Osteoblast (primary cell): ENCODE results near the gene ZNF117. TPM values are rescaled to one million over a fixed set of nuclear protein-coding genes. Genes with fewer than 3 reads are reported as not detected.
"Not testable (repeated sequence)": the region's sequence is repeated elsewhere in the genome, so short reads cannot be mapped to it uniquely, and the experiment has no call there.

Source experiments
- DNase-seq: peaks from one replicate; pipeline ENCODE4 v3.0.0; 2011; ENCODE audit warnings: low spot score, mixed read lengths; ENCODE audit not compliant: insufficient read length; ENCODE audit errors: missing footprints
- H2AFZ ChIP-seq: 2 replicates; pipeline ENCODE4 v1.6.0; 2011; ENCODE audit warnings: mild to moderate bottlenecking, low read length
- H3K27ac ChIP-seq: 2 replicates; pipeline ENCODE4 v1.5.1; 2011; ENCODE audit warnings: mild to moderate bottlenecking, low read depth, low read length, moderate library complexity
- H3K27me3 ChIP-seq: 2 replicates; pipeline ENCODE4 v1.6.0; 2012; ENCODE audit warnings: mild to moderate bottlenecking, control low read depth, inconsistent platforms, low read length, moderate library complexity; ENCODE audit not compliant: insufficient read depth
- H3K36me3 ChIP-seq: 2 replicates; pipeline ENCODE4 v1.5.1; 2011; ENCODE audit warnings: mild to moderate bottlenecking, low read length, control low read depth, moderate library complexity; ENCODE audit not compliant: insufficient read depth
- H3K4me1 ChIP-seq: 2 replicates; pipeline ENCODE4 v1.5.1; 2011; ENCODE audit warnings: mild to moderate bottlenecking, low read length, control low read depth, moderate library complexity; ENCODE audit not compliant: insufficient read depth
- H3K4me2 ChIP-seq: 2 replicates; pipeline ENCODE4 v1.6.0; 2011; ENCODE audit warnings: mild to moderate bottlenecking, low read length; ENCODE audit not compliant: insufficient read depth
- H3K4me3 ChIP-seq: fragments of 200-600 bp; sonication (generic); 3 replicates; pipeline ENCODE4 v1.5.1; 2012; ENCODE audit warnings: mild to moderate bottlenecking, low read length, inconsistent platforms; ENCODE audit not compliant: insufficient read depth
- H3K79me2 ChIP-seq: 2 replicates; pipeline ENCODE4 v1.6.0; 2012; ENCODE audit warnings: mild to moderate bottlenecking, low read length, control low read depth, inconsistent platforms; ENCODE audit not compliant: insufficient read depth
- H3K9me3 ChIP-seq: 2 replicates; pipeline ENCODE4 v1.5.1; 2011; ENCODE audit warnings: low read depth, low read length, control low read depth
- H4K20me1 ChIP-seq: 2 replicates; pipeline ENCODE4 v1.6.0; 2012; ENCODE audit warnings: mild to moderate bottlenecking, low read length, control low read depth; ENCODE audit not compliant: insufficient read depth
- CTCF ChIP-seq: IDR thresholded peaks from 2 replicates; pipeline ENCODE4 v1.5.1; 2011; ENCODE audit warnings: mild to moderate bottlenecking, low read depth, low read length, moderate library complexity; ENCODE audit errors: extremely low read depth
- total RNA-seq: library from RNA; depleted of rRNA; stranded (reverse); fragments of >200 nt; gene quantifications from 2 replicates; pipeline ENCODE4 v1.2.3, GENCODE V29; 2012

ZNF117 gene
- 8.0 and 8.3 TPM in 2 replicates for total RNA-seq

DNA sequence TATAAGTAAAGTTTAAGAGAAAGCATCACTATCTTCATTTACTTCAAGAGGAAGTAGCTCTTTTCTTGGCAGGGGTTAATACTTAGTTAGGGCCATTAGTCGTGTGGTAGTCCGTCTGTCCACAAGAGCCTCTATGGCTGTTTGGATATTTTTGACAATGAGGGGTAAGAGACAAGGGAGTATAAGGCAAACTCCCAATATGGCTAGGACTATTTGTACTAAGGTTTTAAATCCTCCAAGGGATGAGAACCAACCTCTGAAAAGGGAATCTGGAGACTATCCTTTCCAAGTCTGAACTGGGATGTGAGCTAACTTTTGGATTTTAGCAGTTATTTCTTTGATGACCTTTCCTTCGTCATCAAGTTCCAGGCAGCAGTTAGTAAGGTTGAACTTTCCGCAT lies at the start of gene ZNF117:
Gene ZNF117, minus strand, starts transcription at position 101 of the 400 bp plus-strand sequence.
- no peak for TF ChIP-seq CTCF
- Histone ChIP-seq H3K4me2 (no peak within 1 kb of the TSS), H3K27ac (no peak within 1 kb of the TSS), H4K20me1 (no peaks in the 10 kb centered on the region), H3K79me2 (no peaks in the 10 kb centered on the region), H2AFZ (no peak within 1 kb of the TSS), H3K4me3 (no peak within 1 kb of the TSS), H3K27me3 (no peaks in the 10 kb centered on the region), H3K4me1 (no peaks in the 10 kb centered on the region), H3K9me3 (peaks cover 13% of the 10 kb centered on the region), H3K36me3 (no peaks in the 10 kb centered on the region)
- no peak for DNase-seq

GRCh38 chr7:65038767-65039166 lies 47.9 kb upstream of the ZNF117 start:
- H3K79me2 ChIP-seq = peaks cover 23% of the 10 kb centered on the region
- H4K20me1 ChIP-seq, H3K36me3 ChIP-seq, H3K27ac ChIP-seq, H3K27me3 ChIP-seq, H3K9me3 ChIP-seq, H3K4me1 ChIP-seq: not testable (repeated sequence)
- DNase-seq = peak; percentile 56
- H2AFZ ChIP-seq = peak overlapping the region; percentile 81
- H3K4me3 ChIP-seq = peak overlapping the region; percentile 79
- H3K4me2 ChIP-seq = peak overlapping the region; percentile 89

DNA sequence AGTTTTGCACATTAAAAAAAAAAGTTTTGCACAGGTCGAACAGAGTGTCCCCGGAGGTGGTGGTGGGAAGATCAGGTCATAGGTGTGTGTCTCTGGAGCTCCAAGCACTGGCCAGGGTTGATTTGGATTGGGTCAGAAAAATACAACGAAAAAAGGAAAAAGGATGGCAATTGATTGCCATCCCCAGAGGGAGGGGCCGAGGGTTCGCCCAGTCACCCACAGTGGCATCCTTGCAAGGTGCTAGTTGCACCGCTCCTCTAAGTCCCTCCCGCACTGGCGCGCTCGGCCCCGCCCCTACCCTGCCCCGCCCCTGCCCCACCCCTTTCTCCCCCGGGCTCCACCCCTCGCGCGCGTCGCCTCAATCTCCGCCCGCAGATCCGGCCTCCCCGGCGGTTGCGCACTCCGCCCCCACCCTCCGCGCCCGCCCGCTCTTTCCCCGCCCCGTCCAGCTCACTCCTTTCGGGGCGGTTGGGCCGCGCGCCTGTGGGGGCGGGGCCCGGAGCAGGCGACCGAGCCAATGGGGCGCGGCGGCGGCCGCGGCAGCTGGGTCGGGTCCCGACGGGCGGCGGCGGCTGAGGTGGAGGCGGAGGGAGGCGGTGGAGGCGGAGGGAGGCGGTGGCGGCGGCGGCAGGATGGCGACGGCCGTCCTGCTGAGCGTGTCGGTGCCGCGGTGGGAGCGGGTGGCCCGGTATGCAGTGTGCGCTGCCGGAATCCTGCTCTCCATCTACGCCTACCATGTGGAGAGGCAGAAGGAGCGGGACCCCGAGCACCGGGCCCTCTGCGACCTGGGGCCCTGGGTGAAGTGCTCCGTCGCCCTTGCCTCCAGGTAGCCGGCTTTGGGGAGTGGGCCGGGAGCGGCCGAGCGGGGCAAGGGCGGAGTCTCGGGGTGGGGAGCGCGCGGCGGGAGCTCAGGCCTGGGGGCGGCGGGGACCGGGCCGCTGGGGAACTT lies 47.2 kb upstream of the ZNF117 start:
- Histone ChIP-seq H3K79me2 (peaks cover 23% of the 10 kb centered on the region), H3K4me3 (peak overlapping the region; percentile 79), H3K27me3 (no peaks in the 10 kb centered on the region), H3K4me2 (peak overlapping the region; percentile 56), H2AFZ (no peak overlapping the region), H3K27ac (no peak overlapping the region), H3K4me1 (peaks cover 6% of the 10 kb centered on the region), H3K36me3 (no peaks in the 10 kb centered on the region), H4K20me1 (peaks cover 4% of the 10 kb centered on the region), H3K9me3 (no peaks in the 10 kb centered on the region)
- no peak for TF ChIP-seq CTCF
- peak; percentile 98 for DNase-seq

- H3K79me2 ChIP-seq = peaks cover 19% of the 10 kb centered on the region
- H3K4me2 ChIP-seq, DNase-seq, H3K36me3 ChIP-seq, H3K27me3 ChIP-seq, H3K9me3 ChIP-seq, H3K4me3 ChIP-seq, H3K4me1 ChIP-seq, H2AFZ ChIP-seq, H3K27ac ChIP-seq, H4K20me1 ChIP-seq: not testable (repeated sequence)
Measured at GRCh38 chr7:65036526-65036925, 45.7 kb upstream of the ZNF117 start.

DNA sequence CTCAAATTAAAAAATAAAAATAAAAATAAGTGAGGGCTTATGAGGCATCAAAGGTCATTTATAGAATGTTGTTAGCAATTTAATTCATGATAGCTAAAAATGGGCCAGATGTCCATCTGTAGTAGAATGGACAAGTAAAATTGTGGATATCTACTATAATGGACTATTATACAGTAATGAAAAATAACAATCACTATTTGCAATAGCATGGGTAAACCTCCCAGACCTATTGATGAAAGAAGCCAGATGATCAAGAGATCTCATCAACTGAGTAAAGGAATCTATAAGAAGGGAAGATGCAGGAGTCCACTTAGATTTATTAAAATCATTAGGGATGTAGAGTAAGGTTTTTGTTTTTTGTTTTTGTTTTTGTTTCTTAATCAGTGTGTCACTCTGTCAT lies 44.6 kb upstream of the ZNF117 start:
- H3K9me3 ChIP-seq, H2AFZ ChIP-seq, H3K4me3 ChIP-seq, H3K4me1 ChIP-seq, H3K36me3 ChIP-seq, DNase-seq, H3K4me2 ChIP-seq, H3K27ac ChIP-seq, H3K27me3 ChIP-seq, H4K20me1 ChIP-seq: not testable (repeated sequence)
- peaks cover 17% of the 10 kb centered on the region for H3K79me2 ChIP-seq

DNA sequence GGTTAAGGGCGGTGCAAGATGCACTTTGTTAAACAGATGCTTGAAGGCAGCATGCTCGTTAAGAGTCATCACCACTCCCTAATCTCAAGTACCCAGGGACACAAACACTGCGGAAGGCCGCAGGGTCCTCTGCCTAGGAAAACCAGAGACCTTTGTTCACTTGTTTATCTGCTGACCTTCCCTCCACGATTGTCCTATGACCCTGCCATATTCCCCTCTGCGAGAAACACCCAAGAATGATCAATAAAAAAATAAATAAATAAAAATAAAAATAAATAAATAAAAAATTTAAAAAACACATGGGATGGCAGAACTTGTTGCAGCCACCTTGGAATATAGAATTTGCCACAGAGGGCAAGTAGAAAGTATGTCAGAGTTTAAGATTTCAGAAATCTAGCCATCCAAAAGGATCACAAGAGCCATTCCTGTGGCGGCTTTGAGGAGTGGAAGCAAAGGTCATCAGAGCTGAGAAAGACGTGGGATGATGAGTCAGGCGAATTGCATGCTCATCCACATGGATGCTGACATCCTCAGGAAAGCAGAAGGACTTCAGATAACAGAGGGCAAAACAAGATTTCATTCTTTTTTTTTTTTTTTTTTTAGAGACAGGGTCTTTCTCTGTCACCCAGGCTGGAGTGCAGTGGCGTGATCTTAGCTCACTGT lies 43.4 kb upstream of the ZNF117 start:
- not testable (repeated sequence) for H3K36me3 ChIP-seq, H3K79me2 ChIP-seq, H3K27me3 ChIP-seq, H3K4me3 ChIP-seq, H3K27ac ChIP-seq, H3K4me2 ChIP-seq, H4K20me1 ChIP-seq, H3K4me1 ChIP-seq, DNase-seq, H2AFZ ChIP-seq, H3K9me3 ChIP-seq

- H2AFZ ChIP-seq, H3K27ac ChIP-seq, H3K79me2 ChIP-seq, H3K4me3 ChIP-seq, DNase-seq, H3K36me3 ChIP-seq, H3K4me2 ChIP-seq, H3K27me3 ChIP-seq, H3K9me3 ChIP-seq, H4K20me1 ChIP-seq, H3K4me1 ChIP-seq: not testable (repeated sequence)
Measured at GRCh38 chr7:65033391-65033790, 42.6 kb upstream of the ZNF117 start.
